ENCODE results near the gene SCFD2.
"Not testable (repeated sequence)": the region's sequence is repeated elsewhere in the genome, so short reads cannot be mapped to it uniquely, and the experiment has no call there.

Gene SCFD2

DNA sequence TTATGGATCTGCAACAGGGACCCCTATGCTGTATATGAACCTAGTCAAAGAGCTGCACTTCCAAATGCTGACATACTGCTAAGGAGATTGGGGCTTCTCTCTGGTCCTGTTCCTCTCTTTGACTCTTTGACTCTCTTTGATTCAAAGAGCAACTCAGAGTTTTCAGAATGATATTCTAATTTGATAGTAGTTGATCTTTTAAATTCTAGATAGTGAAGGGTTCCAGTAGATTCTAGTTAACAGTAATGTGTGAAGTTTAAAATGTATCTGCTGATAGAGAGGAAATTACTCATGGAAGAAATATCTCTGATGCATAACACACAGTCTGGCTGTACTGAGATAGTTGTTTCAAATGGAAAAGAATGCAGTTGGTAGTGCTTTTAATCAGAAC is 264.7 kb downstream of the SCFD2 start:
- DNase-seq (ENCODE audit: low read depth in 2 of 2), result no peak

DNA sequence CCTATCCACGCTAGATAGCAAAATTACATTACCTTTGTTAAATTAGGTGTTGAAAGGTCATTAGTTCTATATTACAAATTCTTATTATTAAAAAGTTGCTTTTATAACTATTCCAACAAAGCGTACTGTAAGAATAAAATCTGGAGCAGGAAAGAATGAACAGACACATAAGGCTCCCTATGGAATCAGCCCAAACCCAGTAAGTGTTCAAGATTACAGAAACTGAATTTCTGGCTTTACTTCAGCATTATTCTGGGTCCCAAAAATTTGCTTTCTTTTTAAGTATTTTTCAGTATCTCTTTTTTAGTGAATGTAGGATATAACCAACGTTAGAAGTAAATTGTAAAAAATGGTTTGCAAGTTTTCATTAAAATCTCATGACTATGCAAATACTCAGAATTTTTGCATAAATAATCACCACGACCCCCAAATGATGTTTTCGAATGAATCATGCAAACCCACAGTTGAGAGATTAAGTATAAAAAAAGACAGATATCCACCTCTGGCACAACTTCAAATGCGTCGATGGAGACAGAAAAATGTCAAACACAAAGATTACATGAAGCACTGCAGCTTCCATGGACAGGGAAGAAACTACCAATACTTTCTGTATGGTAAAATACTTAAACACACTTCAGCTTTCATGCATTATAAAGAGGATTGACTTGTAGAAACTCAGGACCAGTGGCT is 265.2 kb downstream of the SCFD2 start:
- no peak for DNase-seq (ENCODE audit: low read depth in 2 of 2)

DNA sequence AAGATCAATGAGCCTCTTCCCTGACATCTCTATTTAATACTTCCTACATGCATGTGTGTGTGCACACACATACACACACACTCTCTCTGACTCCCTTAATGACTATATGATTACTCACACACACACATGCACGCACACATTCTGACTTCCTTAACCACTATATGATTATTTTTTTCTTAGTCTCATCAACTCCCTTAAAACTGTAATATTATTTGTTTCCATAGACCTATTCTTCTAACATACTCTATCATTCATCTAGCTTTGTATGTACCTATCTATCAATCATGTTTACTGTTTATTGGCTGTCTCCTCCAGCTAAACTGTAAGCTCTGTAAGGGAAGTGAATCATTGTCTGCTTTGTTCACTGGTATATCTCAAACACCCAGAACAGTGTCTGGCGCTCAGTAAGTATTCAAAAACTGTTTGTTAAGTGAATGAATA is 267.2 kb downstream of the SCFD2 start:
- DNase-seq (ENCODE audit: low read depth in 2 of 2), result no peak

DNA sequence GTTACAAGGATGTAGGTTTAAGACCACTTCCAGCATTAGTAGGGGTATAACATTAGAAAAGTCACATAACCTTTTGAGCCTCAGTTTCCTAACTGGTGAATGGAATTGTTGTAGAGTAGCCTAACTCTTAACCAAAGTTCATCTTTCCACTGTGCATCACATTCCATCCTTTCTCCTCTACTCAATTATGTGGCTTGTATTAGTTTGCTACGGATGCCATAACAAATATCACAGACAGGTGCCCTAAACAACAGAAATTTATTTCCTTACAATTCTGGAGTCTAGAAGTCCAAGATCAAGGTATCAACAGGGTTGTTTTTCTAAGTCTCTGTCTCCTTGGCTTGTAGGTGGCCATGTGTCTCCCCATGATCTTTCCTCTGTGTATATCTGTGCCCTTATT is 271.8 kb downstream of the SCFD2 start:
- DNase-seq (ENCODE audit: low read depth in 2 of 2), result no peak

DNA sequence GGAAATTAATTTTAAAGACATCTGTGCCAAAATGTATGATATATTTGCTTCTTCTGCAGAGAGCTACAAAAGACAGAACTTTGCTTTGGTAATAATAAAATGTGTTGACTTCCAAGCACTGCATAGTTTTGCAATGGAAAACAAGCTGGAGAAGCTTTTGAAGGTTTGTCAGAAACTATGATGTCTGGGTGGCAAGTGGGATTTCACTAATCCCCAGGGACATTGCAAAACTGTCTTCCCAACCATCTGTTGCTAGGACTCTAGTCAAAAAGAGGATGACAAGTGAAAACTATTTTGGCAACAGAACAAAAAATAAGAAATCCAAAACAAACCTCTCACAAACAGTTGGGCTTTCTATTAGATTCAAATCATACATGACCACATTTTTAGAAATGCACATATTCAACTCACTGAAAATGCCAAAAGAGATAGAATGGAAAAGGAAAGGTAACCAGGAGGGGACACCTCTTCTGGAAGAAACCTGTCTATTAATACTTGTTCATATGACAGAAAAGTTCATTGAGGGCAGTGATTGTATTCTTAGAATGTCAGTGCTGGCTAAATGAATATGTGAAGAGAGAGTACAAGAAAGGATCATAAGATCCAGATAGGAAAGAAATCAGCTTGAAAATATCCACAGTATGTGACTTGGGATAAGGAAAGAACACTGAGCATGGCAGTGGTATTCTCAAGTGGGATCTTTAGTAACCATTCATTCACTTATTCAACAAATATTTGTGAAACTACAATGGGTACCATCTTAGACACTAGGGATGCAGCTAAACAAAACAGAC is 275.7 kb downstream of the SCFD2 start:
- DNase-seq (ENCODE audit: low read depth in 2 of 2), result no peak

DNA sequence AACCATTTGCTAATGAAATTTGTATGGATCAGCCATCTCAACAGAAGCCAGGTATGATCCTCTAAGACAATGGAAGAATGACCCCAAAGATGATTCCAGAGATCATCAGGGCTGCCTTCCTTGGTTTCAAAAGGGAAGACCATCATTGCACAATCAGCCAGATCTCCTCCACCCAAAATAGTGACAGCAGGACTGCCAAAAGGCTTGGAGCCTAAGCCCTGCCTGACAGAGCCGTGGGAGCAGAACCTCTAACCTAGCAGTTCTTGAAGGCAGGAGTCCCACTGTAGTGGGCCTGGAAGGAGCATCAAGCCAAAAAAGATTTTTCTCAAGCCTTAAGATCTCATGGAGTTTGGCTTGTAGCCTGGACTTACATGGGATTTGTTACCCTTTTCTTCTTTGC is 277.7 kb downstream of the SCFD2 start:
- DNase-seq (ENCODE audit: low read depth in 2 of 2), result no peak

DNA sequence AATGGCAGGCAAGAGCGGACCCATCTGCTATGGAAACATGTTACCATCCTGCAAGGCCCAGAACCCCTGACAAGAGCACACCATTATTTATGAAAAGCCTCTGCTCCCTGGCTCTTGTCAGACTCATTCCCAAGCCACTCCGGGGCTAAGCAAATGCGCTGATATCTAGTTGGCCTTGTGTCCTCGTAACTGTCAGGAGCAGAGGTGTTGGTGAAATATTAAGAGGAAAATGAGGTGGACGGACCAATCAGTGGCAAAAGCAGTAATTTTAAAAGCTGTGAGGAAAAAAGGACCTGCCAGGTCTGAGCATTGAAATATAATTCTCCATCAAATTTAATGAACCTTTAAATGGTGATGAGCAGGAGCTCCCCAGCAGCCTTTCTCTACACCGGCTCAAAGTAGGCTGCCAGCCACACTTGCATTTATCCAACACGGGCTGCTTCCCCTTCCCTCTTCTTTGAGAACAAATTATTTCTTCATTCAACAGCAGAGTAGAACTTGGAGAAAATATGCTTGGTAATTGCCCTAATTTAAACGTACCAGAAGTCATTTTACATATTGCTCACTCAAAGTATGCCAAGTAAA is 289.4 kb downstream of the SCFD2 start:
- no peak for DNase-seq (ENCODE audit: low read depth in 2 of 2)

DNA sequence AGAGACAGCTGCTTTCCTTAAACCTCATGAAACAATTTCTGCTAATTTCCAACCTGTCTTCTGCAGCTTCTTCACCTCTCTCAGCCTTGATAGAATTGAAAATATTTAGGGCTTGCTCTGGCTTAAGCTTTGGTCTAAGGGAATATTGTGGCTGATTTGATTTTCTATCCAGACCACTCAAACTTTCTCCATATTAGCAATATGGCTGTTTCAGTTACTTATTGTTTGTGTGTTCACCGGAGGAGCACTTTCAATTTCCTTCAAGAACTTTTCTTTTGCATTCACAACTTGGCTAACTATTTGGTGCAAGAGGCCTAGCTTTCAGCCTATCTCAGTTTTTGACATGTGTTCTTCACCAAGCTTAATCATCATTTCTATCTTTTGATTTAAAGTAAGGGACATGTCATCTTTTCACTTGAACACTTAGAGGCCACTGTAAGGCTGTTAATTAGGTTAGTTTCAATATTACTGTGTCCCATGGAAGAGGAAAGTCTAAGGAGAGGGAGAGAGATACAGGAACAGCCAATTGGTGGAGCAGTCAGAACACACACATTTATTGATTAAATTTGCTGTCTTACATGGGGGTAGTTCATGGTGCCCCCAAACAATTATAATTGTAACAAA is 290.6 kb downstream of the SCFD2 start:
- DNase-seq (ENCODE audit: low read depth in 2 of 2), result no peak

DNA sequence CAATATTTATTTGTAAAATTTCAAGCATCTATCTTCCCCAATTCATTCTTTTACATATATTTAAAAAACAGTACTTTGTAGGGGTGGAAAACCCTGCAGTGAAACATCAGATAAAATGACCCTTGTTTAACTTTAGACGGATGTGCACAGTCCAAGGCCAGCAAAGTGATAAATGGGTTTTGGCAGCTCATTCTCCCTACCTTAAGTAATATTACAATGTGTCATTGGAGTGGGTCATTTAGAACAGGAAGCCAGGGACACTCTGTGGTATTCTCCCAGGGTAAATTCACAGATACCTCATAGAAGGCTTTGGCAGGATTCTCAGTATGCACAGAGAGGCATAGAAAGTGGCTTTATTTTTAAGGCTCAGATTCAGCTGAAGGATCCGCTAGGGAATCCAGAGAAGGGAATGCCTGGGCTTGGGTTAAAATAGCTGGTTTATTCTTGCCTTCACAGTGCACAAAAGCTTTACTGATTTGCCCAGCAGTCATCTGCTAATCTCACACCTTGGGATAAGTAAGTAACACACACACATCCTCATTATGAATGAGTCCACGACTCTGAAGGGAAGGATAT is 297.0 kb downstream of the SCFD2 start:
- DNase-seq (ENCODE audit: low read depth in 2 of 2), result no peak

DNA sequence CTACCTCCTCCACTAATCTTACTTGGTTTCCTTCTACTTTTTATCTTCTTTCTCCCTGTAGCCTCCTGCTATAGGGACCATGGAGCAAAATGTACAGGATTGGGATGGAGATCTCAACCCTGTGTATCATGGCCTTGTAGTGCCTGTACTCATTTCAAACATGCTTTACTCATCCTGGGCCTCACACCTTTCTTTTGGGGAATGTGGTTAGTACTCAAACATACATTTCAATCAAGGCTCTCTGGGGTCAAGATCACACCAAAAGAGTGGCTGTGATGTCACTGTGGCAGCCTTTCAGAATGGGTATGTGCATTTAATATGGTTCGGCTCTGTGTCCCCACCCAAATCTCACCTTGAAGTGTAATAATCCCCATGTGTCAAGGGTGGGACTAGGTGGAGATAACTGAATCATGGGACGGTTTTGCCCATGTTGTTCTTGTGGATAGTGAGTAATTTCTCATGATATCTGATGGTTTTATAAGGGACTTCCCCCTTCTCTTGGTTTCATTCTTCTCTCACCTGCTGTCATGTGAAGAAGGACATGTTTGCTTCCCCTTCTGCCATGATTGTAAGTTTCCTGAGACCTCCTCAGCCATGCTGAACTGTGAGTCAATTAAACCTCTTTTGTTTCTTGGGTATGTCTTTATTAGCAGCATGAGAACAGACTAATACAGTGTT is 298.6 kb downstream of the SCFD2 start:
- no peak for DNase-seq (ENCODE audit: low read depth in 2 of 2)

DNA sequence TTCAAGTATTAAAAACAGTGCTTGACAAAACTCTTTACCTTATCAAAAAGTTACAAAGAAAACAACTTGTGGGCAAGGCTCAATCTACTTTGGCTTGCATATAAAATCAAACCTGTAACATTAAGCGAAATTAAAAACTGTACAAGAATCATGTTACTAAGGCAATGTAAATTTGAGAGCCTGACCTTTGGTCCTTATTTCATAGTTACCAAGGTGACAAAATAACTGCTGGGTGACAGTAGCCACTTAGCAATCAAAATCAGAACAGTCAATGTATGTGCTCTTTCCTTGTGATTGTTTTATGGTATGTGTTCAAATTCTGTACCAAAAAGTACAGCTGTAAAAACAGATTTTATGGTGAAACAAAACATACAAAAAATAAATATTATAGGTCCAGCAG is 299.7 kb downstream of the SCFD2 start:
- no peak for DNase-seq (ENCODE audit: low read depth in 2 of 2)

DNA sequence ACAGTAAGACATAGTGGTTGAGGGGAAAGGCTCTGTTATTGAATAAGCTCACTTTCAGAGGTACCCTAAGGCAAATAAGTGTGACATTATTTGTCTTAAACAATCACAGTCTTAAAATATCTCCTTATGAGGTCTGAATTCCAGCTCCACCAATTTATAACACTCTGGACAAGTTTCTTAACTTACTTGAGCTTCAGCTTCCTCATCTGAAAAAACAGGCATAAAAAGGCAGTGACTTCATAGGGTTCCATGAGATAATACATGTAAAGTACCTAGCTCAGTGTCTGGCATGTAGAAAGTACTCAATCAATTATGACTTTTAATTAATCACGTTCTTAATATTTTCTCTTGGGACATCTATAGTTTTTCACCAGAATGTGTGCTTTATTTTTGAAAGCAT is 301.3 kb downstream of the SCFD2 start:
- no peak for DNase-seq (ENCODE audit: low read depth in 2 of 2)

DNA sequence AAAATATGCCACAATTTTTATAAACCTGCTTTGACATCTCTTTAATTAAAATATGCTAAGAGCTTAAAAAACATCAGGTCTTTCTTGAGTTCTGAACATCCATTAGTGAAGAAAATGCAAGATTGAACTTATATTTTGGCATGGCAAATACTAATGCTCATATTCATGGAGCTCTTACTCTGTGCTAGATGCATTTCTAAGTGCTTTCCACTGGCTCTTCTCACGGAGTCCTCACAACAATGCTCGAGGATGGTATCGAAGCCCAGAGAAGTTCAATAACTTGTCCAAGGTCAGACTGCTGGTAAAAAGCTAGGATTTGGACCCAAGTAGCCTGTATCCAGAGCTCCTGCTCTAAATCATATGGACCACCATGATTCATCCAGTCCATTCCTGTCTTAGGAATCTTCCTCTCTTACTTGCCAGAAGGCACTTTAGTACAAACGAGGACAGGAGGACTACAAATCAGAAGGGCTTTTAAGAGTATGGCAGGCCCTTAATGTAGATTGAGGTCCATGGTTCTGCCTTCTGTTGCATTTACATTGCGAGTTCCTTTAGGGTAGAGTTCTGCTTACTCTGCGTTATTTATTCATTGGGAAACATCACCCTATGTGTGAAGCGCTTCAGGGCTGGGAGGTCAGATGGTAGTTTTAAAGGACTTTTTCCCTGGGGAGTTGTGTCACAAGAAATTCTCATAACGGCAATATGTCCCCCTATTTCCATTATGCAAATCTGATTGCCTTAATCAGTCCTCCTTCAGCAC is 304.6 kb downstream of the SCFD2 start:
- DNase-seq (ENCODE audit: low read depth in 2 of 2), result no peak

DNA sequence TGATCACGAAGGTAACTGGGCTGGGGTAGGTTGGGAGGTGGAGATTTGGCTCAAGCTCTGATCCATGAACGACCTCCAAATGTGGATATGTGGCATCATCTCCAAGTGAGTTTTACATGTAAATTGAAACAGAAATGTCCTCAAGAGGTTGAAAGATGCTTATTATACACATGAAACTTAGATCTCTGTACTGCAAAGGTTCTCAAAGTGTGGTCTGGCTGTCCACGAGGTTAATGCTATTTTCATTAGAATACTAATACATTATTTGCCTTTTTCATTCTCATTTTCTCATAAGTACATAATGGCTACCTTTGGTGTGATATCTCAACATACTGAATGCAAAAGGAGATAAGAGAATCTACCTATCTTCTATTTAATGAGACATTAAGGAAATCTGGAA is 305.6 kb downstream of the SCFD2 start:
- no peak for DNase-seq (ENCODE audit: low read depth in 2 of 2)

DNA sequence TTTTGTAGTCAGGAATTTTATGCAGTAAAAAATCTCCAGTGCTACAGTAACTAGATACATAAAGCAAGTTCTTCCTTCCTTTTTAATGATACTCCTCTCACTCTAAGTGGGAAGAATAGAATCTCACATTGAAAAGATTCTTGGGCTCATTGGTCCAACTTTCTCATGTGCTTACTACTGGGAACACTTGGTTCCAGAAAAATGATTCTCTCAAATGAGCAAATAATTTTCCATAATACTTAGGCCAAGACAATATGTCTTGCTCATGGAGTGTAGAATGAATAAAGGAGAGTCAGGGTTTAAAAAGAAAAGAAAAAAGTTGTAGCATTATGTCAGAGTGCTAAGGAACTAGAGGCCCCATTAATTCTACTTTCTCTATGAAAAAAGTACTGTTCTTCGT is 306.0 kb downstream of the SCFD2 start:
- no peak for DNase-seq (ENCODE audit: low read depth in 2 of 2)

DNA sequence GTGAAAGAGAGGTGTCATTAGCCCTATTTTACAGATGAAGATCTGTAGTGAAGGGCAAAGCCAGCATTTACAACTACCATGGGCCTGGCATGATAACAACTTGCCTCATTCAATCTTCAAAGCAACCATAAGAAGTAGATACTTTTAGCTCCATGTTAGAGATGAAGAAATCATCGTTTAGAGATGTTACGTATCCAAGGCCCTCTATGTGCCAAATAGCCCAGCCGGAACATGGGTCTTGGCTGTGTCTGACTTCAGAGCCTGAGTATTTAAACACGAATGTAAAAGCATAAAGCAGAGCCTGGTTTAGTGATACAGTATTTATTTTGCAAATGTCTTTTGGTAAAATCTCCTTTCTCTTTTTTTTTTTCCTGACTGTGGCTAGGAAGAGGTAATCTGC is 306.6 kb downstream of the SCFD2 start:
- DNase-seq (ENCODE audit: low read depth in 2 of 2), result no peak

DNA sequence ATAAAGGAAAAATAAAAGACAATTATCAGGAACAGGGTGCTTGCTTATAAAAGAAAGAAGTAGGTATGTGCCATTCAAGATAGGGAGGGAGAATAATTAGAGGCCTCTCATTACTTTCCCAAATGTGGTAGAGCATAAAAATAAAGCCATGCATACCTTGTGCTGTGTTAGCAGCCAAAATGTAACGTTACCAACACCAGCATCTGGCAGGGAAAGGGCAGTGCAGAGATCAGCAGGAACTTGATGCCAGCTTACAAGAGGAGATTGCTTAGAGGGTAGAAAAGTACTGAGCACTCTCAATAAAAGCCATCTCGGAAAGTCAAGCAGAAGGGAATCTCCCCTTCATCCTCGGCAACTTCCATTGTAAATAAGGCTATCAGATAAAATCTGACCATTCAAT is 308.2 kb downstream of the SCFD2 start:
- no peak for DNase-seq (ENCODE audit: low read depth in 2 of 2)

DNA sequence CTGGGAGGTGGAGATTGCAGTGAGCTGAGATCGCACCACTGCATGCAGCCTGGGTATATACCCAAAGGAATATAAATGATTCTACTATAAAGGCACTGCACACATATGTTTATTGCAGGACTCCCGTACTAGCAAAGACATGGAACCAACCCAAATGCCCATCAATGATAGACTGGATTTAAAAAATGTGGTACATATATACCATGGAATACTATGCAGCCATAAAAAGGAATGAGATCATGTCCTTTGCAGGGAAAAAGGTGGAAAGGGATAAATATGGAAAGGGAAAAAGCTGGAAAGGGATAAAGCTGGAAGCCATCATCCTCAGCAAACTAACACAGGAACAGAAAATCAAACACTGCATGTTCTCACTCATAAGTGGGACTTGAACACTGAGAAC is 308.8 kb downstream of the SCFD2 start:
- not testable (repeated sequence) for DNase-seq (ENCODE audit: low read depth in 2 of 2)

DNA sequence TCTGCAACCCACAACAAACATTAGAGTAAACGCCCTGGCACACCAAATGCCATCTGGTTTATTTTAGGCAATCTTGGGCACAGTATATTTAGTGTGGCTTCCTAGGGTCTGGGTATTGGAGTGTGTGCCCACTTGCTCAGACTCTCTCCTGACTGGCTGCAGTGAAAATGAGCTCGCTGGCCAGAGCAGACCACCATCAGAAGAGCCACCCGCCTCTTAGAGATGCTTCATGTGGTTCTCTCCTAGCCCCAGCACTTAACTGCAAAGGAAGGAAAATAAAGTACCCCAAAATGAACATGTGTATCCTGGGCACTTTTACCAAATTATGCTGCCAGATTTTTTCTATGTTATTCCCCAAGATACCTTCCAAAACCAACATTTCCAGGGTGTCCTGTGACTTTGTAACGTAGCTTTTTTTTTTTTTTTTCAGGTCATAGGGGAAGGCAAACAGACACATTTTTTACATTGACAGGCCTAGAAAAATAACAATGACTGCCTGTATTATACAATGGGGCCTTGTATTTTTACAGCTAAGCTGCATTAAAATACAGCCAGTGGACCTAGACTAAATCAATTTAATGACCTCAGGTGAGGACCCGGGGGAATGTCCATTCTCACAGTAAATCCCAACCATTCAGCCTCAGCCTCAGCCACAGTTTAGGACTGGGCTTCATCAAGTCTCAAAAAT is 310.0 kb downstream of the SCFD2 start:
- no peak for DNase-seq (ENCODE audit: low read depth in 2 of 2)

DNA sequence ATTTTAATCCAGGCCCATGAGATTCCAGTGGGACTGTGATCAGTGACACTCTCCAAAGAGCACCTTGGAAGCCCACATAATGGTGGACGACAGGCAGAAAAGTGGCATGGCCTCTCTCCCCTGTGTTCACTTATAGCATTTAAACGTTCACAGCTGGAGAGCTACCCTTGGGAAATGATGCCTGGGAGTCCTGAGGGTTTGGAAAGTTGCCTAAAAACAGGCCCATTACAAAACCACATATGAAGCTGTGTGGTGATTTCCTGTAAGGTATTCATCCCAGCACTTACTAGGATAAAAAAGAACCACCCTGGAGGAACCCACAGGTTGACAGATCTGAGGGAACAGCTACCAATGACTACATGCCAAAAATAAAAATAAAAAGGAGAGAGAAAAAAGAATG is 310.6 kb downstream of the SCFD2 start:
- DNase-seq (ENCODE audit: low read depth in 2 of 2), result no peak

Data from stimulated activated CD8-positive, alpha-beta memory T cell treated with anti-CD3 and anti-CD28 coated beads, Interleukin-7, amount 100 ng/mL, for 1 hour (primary cell).